A549 (cell line): ENCODE measurements around the gene CD109.

ENCODE experiments used
- CBX8 ChIP-seq: fragments of 200-600 bp; sonication (generic); IDR thresholded peaks from 2 replicates; pipeline ENCODE4 v1.6.1; 2016
- CHD4 ChIP-seq: fragments of 200-600 bp; sonication (generic); IDR thresholded peaks from 2 replicates; pipeline ENCODE4 v1.6.1; 2016; ENCODE audit warnings: antibody characterized with exemption, mild to moderate bottlenecking, borderline replicate concordance
- TF ChIP-seq, protein P1 (sequence below): fragments of >200 bp; sonication (Bioruptor Twin); formaldehyde crosslinking; IDR thresholded peaks from 3 replicates; pipeline ENCODE4 v1.5.1; 2016

DNA sequence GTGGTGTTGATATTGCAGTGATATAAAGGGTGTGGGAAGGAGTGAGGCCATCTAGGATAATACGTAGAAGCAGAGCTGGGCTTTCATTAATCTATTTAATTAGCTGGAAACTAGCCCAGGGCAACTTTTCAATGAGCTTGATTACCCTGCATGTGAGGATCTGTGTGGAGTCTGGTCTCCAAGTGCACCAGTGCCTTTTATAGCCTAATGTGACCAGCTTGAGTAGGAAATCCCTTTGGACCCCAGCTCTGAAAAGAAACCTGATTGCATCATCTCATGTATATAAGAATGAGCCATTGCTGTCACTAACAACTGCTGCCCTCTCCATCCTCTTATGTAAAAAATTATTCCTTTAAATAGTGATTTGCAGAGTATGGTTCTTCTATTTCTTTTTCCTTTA, 72.6 kb downstream of the CD109 start:
- TF ChIP-seq CBX8 (no peak), CHD4 (no peak)
- TF ChIP-seq, protein P1, sequence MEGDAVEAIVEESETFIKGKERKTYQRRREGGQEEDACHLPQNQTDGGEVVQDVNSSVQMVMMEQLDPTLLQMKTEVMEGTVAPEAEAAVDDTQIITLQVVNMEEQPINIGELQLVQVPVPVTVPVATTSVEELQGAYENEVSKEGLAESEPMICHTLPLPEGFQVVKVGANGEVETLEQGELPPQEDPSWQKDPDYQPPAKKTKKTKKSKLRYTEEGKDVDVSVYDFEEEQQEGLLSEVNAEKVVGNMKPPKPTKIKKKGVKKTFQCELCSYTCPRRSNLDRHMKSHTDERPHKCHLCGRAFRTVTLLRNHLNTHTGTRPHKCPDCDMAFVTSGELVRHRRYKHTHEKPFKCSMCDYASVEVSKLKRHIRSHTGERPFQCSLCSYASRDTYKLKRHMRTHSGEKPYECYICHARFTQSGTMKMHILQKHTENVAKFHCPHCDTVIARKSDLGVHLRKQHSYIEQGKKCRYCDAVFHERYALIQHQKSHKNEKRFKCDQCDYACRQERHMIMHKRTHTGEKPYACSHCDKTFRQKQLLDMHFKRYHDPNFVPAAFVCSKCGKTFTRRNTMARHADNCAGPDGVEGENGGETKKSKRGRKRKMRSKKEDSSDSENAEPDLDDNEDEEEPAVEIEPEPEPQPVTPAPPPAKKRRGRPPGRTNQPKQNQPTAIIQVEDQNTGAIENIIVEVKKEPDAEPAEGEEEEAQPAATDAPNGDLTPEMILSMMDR: no peak
